Inferior parietal cortex (tissue), 1 donor: ENCODE results near the gene HBG2.

Source experiments
- DNase-seq: peaks from one replicate; pipeline ENCODE4 v3.0.0-alpha.2; 2016; ENCODE audit errors: extremely low spot score

Gene HBG2

DNA sequence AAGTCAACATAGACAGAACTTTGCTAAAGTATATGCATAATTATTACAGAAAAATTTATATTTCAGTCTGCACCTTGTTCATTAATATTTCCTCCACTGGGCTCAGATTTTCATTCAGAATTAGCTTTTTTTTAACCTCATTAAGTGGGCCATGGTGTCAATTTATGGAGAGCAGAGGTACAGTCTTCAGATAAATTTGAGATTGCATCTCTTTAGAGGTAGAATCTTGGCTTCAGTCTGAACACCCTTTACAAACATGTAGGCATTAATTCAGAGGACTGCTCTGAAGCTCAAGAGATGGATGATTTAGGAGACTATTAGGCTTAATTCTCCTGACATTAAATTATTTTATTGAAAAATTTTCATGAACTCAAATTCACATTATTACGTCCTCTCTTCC is 24.3 kb downstream of the HBG2 start:
- DNase-seq: no peak

GRCh38 chr11:5229796-5230195 is 24.8 kb downstream of the HBG2 start:
- DNase-seq: no peak

DNA sequence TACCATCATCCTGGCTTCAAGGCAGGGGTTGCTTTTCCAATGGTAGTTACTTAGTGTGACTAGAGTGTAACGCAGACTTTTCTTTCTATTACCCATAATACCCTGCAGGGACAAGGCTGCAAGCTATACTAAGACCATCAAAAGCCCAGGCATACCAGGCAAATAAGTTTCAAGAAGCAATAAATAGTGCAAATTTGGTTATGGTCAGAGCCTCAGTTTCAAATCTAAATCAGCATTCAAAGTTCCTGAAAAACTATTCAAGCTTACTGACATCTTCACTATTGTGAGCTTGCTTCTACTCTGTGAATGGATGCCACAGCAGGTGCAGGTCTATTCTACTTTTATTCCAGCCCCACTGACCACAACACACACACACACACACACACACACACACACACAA is 25.2 kb downstream of the HBG2 start:
- DNase-seq: no peak

DNA sequence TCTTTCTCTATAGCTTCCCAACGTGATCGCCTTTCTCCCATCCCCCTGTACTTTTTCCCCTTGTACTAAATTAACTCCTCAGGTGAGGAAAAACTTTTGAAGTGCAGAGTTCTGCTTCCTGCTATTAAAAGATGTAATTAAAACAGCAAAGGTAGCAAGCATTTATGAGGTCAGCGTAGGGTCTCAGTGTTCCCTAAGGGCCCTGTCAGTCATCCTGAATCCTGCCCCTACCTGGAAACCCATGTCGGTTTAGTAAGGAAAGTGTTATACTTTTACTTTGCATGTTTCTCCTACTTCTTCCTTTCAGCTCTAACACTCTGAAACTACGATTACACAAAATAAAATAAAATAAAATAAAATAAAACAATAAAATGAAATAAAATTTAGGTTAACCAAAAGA is 26.5 kb downstream of the HBG2 start:
- no peak for DNase-seq

DNA sequence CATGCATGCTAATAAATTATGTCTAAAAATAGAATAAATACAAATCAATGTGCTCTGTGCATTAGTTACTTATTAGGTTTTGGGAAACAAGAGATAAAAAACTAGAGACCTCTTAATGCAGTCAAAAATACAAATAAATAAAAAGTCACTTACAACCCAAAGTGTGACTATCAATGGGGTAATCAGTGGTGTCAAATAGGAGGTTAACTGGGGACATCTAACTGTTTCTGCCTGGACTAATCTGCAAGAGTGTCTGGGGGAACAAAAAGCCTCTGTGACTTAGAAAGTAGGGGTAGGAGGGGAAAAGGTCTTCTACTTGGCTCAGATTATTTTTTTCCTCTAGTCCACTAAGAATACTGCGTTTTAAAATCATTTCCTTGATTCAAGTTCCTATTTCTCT is 26.9 kb downstream of the HBG2 start:
- DNase-seq: no peak

DNA sequence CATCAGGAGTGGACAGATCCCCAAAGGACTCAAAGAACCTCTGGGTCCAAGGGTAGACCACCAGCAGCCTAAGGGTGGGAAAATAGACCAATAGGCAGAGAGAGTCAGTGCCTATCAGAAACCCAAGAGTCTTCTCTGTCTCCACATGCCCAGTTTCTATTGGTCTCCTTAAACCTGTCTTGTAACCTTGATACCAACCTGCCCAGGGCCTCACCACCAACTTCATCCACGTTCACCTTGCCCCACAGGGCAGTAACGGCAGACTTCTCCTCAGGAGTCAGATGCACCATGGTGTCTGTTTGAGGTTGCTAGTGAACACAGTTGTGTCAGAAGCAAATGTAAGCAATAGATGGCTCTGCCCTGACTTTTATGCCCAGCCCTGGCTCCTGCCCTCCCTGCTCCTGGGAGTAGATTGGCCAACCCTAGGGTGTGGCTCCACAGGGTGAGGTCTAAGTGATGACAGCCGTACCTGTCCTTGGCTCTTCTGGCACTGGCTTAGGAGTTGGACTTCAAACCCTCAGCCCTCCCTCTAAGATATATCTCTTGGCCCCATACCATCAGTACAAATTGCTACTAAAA is 27.8 kb downstream of the HBG2 start, which contains the start of gene HBB:
HBB (minus strand) TSS at position 340 of the 579 bp plus-strand sequence; CDS start at position 290, 50 bp downstream.
- no peak for DNase-seq

- no peak for DNase-seq
These were observed 29.1 kb downstream of the HBG2 start for GRCh38 chr11:5225480-5225871.

GRCh38 chr11:5224538-5225479 is 29.8 kb downstream of the HBG2 start:
- no peak for DNase-seq

DNA sequence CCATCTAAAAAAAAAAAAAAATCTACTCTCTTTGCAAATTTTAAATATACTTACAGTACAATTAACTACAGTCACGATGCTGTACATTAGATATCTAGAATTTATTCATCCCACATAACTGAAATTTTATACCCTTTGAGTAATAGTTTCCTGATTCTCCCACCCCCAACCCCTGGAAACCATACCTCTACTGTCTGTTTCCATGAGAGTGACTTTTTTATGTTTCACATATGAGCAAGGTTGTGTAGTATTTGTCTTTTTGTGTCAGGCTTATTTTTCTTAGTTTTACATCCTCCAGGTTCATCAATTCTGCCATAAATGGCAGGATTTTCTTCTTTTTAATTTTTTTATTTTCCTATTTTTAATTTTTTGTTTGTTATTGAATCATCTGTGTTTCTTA is 30.9 kb downstream of the HBG2 start:
- DNase-seq: no peak

DNA sequence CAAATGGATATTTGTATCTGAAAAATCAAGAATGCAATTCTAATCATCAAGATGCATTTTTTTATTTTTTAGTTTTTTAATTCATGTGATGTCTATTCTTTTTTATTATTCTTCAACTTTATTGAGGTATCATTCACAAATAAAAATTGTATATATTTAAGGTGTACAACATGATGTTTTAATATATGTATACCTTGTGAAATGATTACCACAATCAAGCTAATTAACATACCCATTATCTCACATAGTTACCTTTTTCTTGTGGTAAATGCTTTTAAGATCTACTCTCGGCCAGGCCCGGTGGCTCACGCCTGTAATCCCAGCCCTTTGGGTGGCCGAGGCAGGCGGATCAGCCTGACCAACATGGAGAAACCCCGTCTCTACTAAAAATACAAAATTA is 31.4 kb downstream of the HBG2 start:
- no peak for DNase-seq

DNA sequence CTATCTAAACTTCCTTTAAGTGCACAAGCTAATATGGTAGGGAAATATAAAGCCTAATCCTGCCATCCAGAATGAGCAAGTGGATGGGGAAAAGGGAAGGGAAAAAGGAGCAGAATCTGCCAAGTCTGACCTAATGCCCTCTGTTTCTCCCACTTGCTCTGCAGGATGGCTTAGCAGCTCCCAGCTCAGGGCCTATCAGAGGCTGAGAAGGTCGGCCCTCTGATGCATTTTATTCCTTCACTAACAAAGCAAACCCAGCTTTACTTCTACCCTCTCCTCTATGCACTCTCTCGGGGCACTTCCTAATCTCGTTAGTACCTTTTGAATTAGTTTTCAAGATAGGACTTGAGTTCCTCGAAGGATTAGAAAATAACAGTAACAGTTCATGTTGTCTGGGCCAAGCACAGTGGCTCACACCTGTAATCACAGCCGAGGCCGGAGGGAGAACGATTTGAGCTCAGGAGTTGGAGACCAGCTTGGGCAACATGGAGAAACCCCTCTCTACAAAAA is 44.1 kb downstream of the HBG2 start:
- DNase-seq: no peak

DNA sequence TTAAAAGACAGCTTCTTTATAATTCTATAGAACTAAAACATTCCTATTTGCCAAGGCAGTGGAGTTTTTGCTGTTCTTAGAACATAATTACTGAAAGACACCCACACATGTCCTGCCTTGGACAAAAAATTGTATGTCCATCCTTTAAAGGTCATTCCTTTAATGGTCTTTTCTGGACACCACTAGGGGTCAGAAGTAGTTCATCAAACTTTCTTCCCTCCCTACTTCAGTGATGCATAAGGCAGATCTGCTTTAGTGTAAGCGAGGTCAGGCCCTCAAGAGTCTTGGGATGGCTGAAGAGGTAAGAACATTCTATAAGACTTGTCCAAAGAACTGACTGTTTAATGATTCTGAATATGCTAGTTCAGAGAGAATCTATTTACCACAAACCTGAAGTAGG is 49.8 kb downstream of the HBG2 start:
- peak; percentile 43 for DNase-seq

- no peak for DNase-seq
These were observed 51.2 kb downstream of the HBG2 start for GRCh38 chr11:5203366-5203765.
